ENCODE data around the gene IGSF21.

DNA sequence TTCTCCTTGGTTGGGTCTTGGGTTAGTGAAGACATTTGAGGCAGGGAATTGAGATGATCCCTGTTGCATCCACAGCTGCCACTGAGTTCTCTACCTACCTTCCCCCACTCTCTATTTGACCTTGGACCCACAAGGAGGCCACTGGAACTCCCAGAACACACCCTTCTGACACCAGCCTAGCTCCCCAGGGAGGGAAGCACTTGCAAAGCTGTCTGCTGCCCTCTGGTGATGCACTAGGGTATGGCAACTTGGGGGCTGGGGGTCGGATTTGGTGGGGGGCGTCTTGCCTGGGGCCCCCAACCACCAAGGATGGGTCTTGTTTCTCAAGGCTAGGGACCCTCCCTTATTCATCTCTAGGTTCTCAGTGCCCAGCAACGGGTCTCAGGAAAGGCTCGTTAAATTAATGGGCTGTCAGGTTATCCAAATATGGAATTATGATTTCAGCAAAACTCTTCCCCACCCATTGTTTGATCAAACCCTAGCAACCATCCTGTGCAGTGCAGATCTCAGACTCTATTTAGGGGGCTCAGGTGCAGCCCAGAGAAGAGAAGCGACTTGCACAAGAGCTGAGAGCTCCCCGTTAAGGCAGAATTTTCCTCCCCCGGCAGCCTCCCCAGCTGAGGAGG lies 195.3 kb downstream of the IGSF21 start:
- TF ChIP-seq, protein P1, sequence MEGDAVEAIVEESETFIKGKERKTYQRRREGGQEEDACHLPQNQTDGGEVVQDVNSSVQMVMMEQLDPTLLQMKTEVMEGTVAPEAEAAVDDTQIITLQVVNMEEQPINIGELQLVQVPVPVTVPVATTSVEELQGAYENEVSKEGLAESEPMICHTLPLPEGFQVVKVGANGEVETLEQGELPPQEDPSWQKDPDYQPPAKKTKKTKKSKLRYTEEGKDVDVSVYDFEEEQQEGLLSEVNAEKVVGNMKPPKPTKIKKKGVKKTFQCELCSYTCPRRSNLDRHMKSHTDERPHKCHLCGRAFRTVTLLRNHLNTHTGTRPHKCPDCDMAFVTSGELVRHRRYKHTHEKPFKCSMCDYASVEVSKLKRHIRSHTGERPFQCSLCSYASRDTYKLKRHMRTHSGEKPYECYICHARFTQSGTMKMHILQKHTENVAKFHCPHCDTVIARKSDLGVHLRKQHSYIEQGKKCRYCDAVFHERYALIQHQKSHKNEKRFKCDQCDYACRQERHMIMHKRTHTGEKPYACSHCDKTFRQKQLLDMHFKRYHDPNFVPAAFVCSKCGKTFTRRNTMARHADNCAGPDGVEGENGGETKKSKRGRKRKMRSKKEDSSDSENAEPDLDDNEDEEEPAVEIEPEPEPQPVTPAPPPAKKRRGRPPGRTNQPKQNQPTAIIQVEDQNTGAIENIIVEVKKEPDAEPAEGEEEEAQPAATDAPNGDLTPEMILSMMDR (IDR thresholded peaks at IDR 0.05; ENCODE audit: low read depth, low read length), result peak; percentile 47
- TF ChIP-seq EZH2phosphoT487 (IDR thresholded peaks at IDR 0.05; ENCODE audit: low read depth), result no peak

All from OCI-LY3 (cell line).